NCI-H187 (cell line): Measurements from ENCODE around the gene KCNK13.
"Not testable (repeated sequence)": the region's sequence is repeated elsewhere in the genome, so short reads cannot be mapped to it uniquely, and the experiment has no call there.

Experiments
- DNase-seq, 2 experiments: peaks; one replicate each; lab custom pipeline; 2025; lab: John Stamatoyannopoulos, UW

KCNK13 gene

DNA sequence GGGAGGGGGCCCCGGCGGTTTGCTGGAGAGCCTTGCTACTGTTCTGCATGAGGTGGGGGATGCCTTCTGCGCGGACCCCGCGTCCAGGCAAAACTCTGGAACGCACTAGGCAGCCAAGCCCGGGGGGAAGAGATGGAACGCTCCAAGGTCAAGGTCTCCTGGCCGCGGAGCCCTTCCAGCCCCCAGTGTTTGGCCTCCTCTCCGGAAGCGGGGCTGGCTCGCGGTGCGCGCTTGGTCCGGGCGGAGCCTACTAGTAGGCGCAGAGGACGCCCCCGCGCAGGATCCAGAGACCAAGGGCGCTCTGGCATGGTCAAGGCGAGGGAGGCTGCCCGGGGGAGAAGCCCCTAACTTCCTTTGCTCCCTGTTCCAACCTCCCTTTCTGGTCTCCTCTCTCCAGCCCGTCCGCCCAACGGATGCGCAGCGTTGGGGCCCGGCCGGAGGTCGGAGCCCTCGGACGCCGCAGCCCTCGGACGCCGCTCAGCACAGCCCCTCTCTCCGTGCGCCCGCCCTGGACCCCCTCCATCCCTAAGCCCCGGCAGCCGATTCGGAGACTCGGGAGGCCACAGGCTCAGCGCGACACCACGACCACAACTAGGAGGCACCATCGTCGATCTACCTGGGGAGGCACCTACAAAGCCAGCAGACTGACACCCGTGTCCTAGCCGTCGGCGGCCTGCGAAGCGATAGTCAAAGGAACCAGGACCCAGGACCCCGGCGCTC, 669 bp upstream of the KCNK13 start:
- no peak for DNase-seq

DNA sequence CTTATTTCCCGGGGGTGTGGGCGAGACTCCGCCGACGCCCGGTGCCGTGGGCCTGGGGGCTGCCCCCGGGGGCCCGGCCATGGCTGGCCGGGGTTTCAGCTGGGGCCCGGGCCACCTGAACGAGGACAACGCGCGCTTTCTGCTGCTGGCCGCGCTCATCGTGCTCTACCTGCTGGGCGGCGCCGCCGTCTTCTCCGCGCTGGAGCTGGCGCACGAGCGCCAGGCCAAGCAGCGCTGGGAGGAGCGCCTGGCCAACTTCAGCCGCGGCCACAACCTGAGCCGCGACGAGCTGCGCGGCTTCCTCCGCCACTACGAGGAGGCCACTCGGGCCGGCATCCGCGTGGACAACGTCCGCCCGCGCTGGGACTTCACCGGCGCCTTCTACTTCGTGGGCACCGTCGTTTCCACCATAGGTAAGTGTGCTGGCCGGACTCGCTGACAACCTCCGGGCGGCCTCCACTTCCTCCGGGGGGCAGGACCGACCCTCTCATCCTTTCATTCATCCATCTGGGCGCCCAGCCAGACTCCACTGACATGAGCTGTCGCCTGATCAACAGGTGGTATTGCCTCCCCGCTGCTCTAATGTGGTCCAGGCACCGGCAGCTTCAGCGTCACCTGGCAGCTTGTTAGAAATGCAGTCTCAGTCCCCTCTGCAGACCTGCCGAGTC, 467 bp downstream of the KCNK13 start:
- no peak for DNase-seq

GRCh38 chr14:90062822-90063539, 1.2 kb downstream of the KCNK13 start:
- no peak for DNase-seq

- no peak for DNase-seq
Measured at GRCh38 chr14:90072350-90072749, 10.6 kb downstream of the KCNK13 start.

DNA sequence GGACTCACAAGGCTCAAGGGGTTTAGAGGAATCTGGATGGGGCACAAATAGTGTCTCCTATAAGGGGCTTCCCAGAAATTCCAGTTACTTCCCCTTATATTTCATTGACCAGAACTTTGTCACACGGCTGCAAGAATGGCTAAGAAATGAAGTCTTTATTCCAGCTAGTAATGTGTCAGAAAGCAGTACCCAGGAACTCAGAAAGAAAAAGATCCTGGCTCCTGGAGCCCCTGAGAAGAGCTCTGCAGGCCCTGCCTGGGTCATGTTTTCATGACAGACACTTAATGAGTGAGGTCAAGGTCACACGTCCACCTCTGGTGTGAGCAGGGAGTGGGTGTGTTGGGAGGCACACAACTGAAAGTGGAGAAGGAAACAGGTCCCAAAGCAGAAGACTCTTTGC, 17.8 kb downstream of the KCNK13 start:
- no peak for DNase-seq

DNA sequence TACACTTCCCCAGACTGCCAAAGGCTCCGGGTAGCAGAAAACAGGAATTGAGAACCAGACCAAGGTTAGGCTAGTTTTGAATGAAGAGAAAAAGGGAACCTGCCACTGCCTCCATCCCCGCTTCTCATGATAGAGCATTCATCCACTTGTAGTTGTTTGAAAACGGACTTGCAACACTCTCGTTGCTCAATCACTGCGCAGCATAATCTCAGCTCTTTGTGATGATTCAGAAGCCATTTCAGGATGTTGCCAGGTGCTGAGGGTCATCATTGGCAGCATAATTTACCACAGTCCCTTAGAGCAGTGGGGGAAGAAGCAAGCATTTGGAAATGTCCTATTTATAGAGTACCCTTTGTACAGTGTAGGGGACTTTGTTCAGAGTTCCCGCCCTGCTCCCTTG, 25.6 kb downstream of the KCNK13 start:
- no peak for DNase-seq

- DNase-seq = no peak
Measured at GRCh38 chr14:90088176-90088575, 26.4 kb downstream of the KCNK13 start.

- not testable (repeated sequence) for DNase-seq
Measured at GRCh38 chr14:90089486-90089885, 27.7 kb downstream of the KCNK13 start.

GRCh38 chr14:90091393-90091792, 29.6 kb downstream of the KCNK13 start:
- DNase-seq = no peak

DNA sequence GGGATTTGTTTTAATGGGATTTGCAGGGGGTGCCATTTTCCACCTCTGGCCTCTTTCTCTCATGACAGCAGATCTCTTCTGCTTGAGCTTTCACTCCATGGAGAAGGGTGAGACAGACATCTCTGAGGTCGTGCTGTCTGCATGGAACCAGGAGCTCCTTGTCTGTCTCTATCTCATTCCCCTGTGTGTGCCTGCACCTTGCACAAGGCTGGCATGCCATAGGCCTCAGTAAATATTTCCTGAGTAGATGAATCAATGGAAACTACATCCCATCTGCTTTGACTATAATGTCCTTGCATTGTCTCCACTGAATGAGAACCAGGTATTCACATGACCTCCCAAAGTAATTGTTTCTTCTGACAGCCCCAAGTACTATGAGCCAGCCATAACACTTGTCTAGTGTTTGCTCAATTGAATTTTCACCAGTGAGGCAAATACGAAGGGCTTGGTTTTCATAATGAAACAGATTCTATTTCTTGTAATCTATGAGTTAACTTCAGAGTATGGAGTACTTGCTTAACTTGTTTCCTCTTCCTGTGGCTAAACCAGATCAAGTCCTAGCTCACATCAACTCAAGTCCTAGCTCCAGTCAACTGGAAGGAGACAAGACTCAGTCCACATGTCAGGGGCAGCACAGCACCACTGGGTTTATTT, 32.3 kb downstream of the KCNK13 start:
- DNase-seq = no peak

GRCh38 chr14:90095096-90095495, 33.3 kb downstream of the KCNK13 start:
- no peak for DNase-seq

GRCh38 chr14:90096566-90096965, 34.8 kb downstream of the KCNK13 start:
- no peak for DNase-seq

GRCh38 chr14:90103808-90104207, 42.0 kb downstream of the KCNK13 start:
- DNase-seq = no peak

DNA sequence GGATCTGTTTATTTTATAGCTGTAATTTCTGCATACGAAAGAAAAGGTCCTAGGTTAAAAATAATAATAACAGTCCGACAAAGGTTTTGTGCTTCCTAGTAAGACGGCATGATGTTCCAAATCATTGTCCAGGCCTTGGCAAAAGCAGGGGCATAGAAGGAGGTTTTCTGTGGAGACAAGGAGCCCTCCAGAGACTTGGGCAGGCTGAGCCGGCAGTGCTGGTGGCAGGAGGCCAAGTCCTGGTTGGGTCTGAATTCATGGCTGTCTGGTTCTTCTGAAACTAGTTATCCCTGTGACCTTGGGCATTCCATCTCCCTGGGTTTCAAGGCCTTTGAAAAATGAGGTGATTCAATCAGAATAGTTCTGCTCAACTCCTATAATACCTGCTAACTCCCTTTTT, 44.0 kb downstream of the KCNK13 start:
- DNase-seq = no peak

- no peak for DNase-seq
Measured at GRCh38 chr14:90107789-90108188, 46.0 kb downstream of the KCNK13 start.

DNA sequence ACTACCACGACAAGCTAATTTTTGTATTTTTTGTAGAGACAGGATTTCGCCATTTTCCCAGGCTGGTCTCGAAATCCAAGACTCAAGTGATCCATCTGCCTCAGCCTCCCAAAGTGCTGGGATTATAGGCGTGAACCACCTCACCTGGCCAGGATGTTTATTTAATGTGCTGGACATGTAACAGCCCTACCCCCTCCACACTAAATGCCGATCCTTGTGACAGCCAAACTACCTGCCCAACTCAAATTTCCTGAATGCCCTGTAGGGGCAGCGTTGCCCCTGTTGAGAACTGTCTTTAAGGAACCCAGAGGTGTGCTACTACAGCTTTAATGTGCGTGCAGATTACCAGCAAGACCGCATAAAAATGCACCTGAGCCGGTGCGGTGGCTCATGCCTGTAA, 48.1 kb downstream of the KCNK13 start:
- no peak for DNase-seq

DNA sequence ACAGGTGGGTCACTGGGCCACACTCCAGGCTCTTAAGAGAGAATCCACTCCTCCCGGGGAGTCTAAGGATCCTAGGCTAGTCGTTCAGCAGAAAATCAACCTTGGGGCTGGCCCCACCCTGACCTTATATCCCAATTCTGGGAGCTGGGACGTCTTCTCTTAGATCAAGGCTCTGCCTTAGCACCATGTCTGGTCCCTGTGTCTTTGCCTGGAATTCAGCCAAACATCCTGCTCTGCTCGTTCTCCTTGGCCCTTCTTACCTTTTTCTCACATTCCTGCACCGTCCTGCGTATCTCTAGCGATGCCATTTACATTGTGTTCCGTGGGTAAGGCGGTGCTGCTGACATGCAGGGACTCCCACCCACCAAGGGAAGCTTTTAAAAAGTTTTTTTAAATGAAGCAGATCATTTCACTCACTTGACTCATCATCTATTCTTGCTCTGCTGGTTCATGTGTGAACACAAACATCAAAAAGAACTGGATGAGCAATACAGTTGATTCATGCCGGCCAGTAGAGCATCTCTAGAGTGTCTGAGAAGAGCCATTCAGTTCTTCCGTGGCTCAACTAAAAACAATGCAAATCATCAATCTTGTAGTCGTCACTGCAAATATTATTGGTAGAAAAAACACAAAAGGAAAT, 50.2 kb downstream of the KCNK13 start:
- no peak for DNase-seq

DNA sequence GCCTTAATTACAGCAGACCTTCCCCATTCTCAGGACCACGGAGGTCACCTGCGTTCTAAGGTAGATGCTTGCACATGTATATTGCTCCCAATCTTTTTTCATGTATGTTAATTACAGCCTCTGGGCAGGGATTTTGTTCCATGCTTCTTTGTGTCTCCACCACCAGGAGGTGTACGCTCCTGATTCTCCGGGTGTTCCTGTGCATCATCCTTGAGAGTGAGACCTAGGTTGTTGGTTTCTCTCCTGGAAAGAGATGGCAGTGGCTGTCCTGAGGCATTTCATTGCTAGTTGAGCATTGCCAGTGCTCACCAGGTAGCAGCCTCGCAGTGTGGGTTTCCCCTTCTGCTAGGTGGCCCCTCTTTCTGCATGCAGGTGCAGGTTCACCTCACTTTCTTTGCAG, 52.8 kb downstream of the KCNK13 start:
- no peak for DNase-seq

GRCh38 chr14:90115780-90116179, 54.0 kb downstream of the KCNK13 start:
- DNase-seq = no peak

- no peak for DNase-seq
Measured at GRCh38 chr14:90116444-90116843, 54.6 kb downstream of the KCNK13 start.

DNA sequence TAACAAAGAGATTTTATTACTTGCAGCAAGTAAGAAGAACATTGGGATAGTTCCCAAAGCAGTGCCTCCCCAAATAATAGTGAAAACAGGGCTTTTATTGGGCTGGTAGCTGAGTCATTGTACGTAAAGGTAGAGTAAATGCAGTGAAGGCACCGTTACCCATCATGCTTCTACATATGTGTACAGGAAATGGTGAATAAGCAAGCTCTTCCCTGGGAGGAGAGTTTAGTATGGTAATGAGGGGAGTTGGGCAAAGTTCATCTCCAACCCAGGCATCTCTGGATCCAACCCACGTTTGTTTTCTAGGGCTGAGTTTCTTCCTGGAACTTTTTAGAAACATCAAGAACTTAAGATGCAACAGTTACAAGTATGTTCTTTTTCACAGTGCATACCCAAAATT, 56.2 kb downstream of the KCNK13 start:
- DNase-seq = no peak

- no peak for DNase-seq
Measured at GRCh38 chr14:90126260-90126659, 64.5 kb downstream of the KCNK13 start.
